Superior temporal gyrus (tissue), 1 donor: Measurements from ENCODE around the gene ZNF277.
A peak's percentile ranks its signal among the peaks of the same experiment; 100 is the strongest.

Source experiments
- DNase-seq: peaks from one replicate; pipeline ENCODE4 v3.0.0-alpha.2; 2016; ENCODE audit errors: extremely low spot score

Gene ZNF277

GRCh38 chr7:112185005-112185834 lies 21.3 kb upstream of the ZNF277 start:
- no peak for DNase-seq

- no peak for DNase-seq
Measured at GRCh38 chr7:112186300-112186699, 20.2 kb upstream of the ZNF277 start.

GRCh38 chr7:112188257-112188656 lies 18.2 kb upstream of the ZNF277 start:
- DNase-seq = no peak

- no peak for DNase-seq
Measured at GRCh38 chr7:112189691-112190090, 16.8 kb upstream of the ZNF277 start.

GRCh38 chr7:112190120-112190519 lies 16.4 kb upstream of the ZNF277 start:
- no peak for DNase-seq

- DNase-seq = no peak
Measured at GRCh38 chr7:112192236-112193154, 14.0 kb upstream of the ZNF277 start.

- DNase-seq = no peak
Measured at GRCh38 chr7:112193915-112194502, 12.5 kb upstream of the ZNF277 start.

- DNase-seq = no peak
Measured at GRCh38 chr7:112195717-112196116, 10.8 kb upstream of the ZNF277 start.

GRCh38 chr7:112197322-112197721 lies 9.2 kb upstream of the ZNF277 start:
- DNase-seq = no peak

GRCh38 chr7:112199035-112199655 lies 7.3 kb upstream of the ZNF277 start:
- no peak for DNase-seq

GRCh38 chr7:112199672-112200071 lies 6.8 kb upstream of the ZNF277 start:
- no peak for DNase-seq

- DNase-seq = no peak
Measured at GRCh38 chr7:112201411-112201810, 5.1 kb upstream of the ZNF277 start.

- no peak for DNase-seq
Measured at GRCh38 chr7:112201839-112202238, 4.7 kb upstream of the ZNF277 start.

- peak; percentile 49 for DNase-seq
Measured at GRCh38 chr7:112202816-112203215, 3.7 kb upstream of the ZNF277 start.

GRCh38 chr7:112203365-112203739 lies 3.1 kb upstream of the ZNF277 start:
- no peak for DNase-seq

- peak; percentile 77 for DNase-seq
Measured at GRCh38 chr7:112204499-112205342, 1.8 kb upstream of the ZNF277 start.

- DNase-seq = peak; percentile 66
Measured at GRCh38 chr7:112205343-112206237, 905 bp upstream of the ZNF277 start.

GRCh38 chr7:112206991-112207592 lies 597 bp downstream of the ZNF277 start:
- DNase-seq = peak; percentile 42

GRCh38 chr7:112207765-112208164 lies 1.3 kb downstream of the ZNF277 start:
- no peak for DNase-seq
